ENCODE measurements around the gene PDGFD. TPM values are rescaled to one million over a fixed set of nuclear protein-coding genes. Genes with fewer than 3 reads are reported as not detected.

Gene PDGFD
- total RNA-seq: 5.0 TPM
- long read RNA-seq, full-length matches to known transcripts: 12 of 12 reads
- long read RNA-seq, partial matches to known transcripts: 0 of 12 reads
- long read RNA-seq, other reads (novel, unspliced or antisense): 0 of 12 reads

GRCh38 chr11:104164028-104164520 lies at the start of gene PDGFD:
TSS of gene PDGFD (minus strand) at chr11:104164147.
- Histone ChIP-seq H3K27ac (no peak within 1 kb of the TSS), H3K27me3 (no peaks in the 10 kb centered on the region), H3K36me3 (no peaks in the 10 kb centered on the region), H3K9me3 (no peaks in the 10 kb centered on the region), H3K4me3 (peak within 1 kb of the TSS; percentile 50), H3K4me1 (no peaks in the 10 kb centered on the region)
- TF ChIP-seq CTCF (IDR thresholded peaks at IDR 0.05): peak; percentile 20
- ATAC-seq (peak; percentile 88), DNase-seq (peak; percentile 73)
- intact Hi-C loops (cut with DNase I): no loop called here

GRCh38 chr11:104206936-104207335 lies 43.0 kb upstream of the PDGFD start:
- no peak overlapping the region for H3K27ac ChIP-seq
- TF ChIP-seq CTCF (IDR thresholded peaks at IDR 0.05): no peak
- intact Hi-C loops (cut with DNase I): no loop called here
- H3K4me1 ChIP-seq: no peaks in the 10 kb centered on the region
- ATAC-seq (no peak), DNase-seq (no peak)
- no peak overlapping the region for H3K4me3 ChIP-seq
- no peaks in the 10 kb centered on the region for H3K27me3 ChIP-seq
- no peaks in the 10 kb centered on the region for H3K36me3 ChIP-seq
- no peaks in the 10 kb centered on the region for H3K9me3 ChIP-seq

GRCh38 chr11:104205838-104206237 lies 41.9 kb upstream of the PDGFD start:
- H3K36me3 ChIP-seq: no peaks in the 10 kb centered on the region
- H3K27ac ChIP-seq: no peak overlapping the region
- ATAC-seq (no peak), DNase-seq (no peak)
- no peaks in the 10 kb centered on the region for H3K9me3 ChIP-seq
- no peaks in the 10 kb centered on the region for H3K4me1 ChIP-seq
- intact Hi-C loops (cut with DNase I): no loop called here
- no peak for TF ChIP-seq CTCF (IDR thresholded peaks at IDR 0.05)
- no peak overlapping the region for H3K4me3 ChIP-seq
- H3K27me3 ChIP-seq: no peaks in the 10 kb centered on the region

GRCh38 chr11:104200688-104201087 lies 36.7 kb upstream of the PDGFD start:
- Histone ChIP-seq H3K4me1 (no peaks in the 10 kb centered on the region), H3K36me3 (no peaks in the 10 kb centered on the region), H3K4me3 (no peak overlapping the region), H3K27ac (no peak overlapping the region), H3K9me3 (no peaks in the 10 kb centered on the region), H3K27me3 (no peaks in the 10 kb centered on the region)
- intact Hi-C loops (cut with DNase I): no loop called here
- no peak for TF ChIP-seq CTCF (IDR thresholded peaks at IDR 0.05)
- DNase-seq (no peak), ATAC-seq (no peak)

- DNase-seq: no peak
These were observed 35.1 kb upstream of the PDGFD start for GRCh38 chr11:104199053-104199452.

More at GRCh38 chr11:104199053-104199452, 35.1 kb upstream of the PDGFD start:
- H3K4me1 ChIP-seq: no peaks in the 10 kb centered on the region
- no peaks in the 10 kb centered on the region for H3K9me3 ChIP-seq
- no peaks in the 10 kb centered on the region for H3K36me3 ChIP-seq
- no peak for TF ChIP-seq CTCF (IDR thresholded peaks at IDR 0.05)
- intact Hi-C loops (cut with DNase I): no loop called here
- H3K27me3 ChIP-seq: no peaks in the 10 kb centered on the region
- H3K4me3 ChIP-seq: no peak overlapping the region
- H3K27ac ChIP-seq: no peak overlapping the region
- no peak for ATAC-seq
